ENCODE measurements around the gene IZUMO1R.
"Not testable (repeated sequence)": the region's sequence is repeated elsewhere in the genome, so short reads cannot be mapped to it uniquely, and the experiment has no call there.

IZUMO1R gene

GRCh38 chr11:94303966-94304958 lies at the start of gene IZUMO1R:
TSS of gene IZUMO1R (plus strand) at chr11:94304580. CDS start at chr11:94305637, 1,057 bp downstream.
- DNase-seq: peak; percentile 63

- DNase-seq: no peak
Observed at GRCh38 chr11:94271885-94272372, 32.5 kb upstream of the IZUMO1R start.

GRCh38 chr11:94272738-94273313 lies 31.6 kb upstream of the IZUMO1R start:
- no peak for DNase-seq

GRCh38 chr11:94275961-94276360 lies 28.4 kb upstream of the IZUMO1R start:
- DNase-seq: no peak

GRCh38 chr11:94276943-94277342 lies 27.4 kb upstream of the IZUMO1R start:
- no peak for DNase-seq

GRCh38 chr11:94278207-94278606 lies 26.2 kb upstream of the IZUMO1R start:
- DNase-seq: not testable (repeated sequence)

- DNase-seq: no peak
Observed at GRCh38 chr11:94279996-94280395, 24.4 kb upstream of the IZUMO1R start.

GRCh38 chr11:94281324-94281723 lies 23.1 kb upstream of the IZUMO1R start:
- peak; percentile 29 for DNase-seq

GRCh38 chr11:94283678-94284077 lies 20.7 kb upstream of the IZUMO1R start:
- DNase-seq: no peak

GRCh38 chr11:94295534-94295933 lies 8.8 kb upstream of the IZUMO1R start:
- no peak for DNase-seq

GRCh38 chr11:94297985-94298576 lies 6.3 kb upstream of the IZUMO1R start:
- DNase-seq: no peak

- DNase-seq: peak; percentile 15
Observed at GRCh38 chr11:94302776-94303175, 1.6 kb upstream of the IZUMO1R start.

GRCh38 chr11:94305146-94305545 lies 766 bp downstream of the IZUMO1R start:
- no peak for DNase-seq

- no peak for DNase-seq
Observed at GRCh38 chr11:94307101-94307791, 2.9 kb downstream of the IZUMO1R start.

- DNase-seq: no peak
Observed at GRCh38 chr11:94308024-94308423, 3.6 kb downstream of the IZUMO1R start.

- DNase-seq: no peak
Observed at GRCh38 chr11:94309757-94310156, 5.4 kb downstream of the IZUMO1R start.

- DNase-seq: no peak
Observed at GRCh38 chr11:94310191-94310875, 6.0 kb downstream of the IZUMO1R start.

GRCh38 chr11:94312339-94312738 lies 8.0 kb downstream of the IZUMO1R start:
- no peak for DNase-seq

GRCh38 chr11:94314064-94314463 lies 9.7 kb downstream of the IZUMO1R start:
- DNase-seq: no peak

GRCh38 chr11:94315664-94316063 lies 11.3 kb downstream of the IZUMO1R start:
- DNase-seq: no peak

- no peak for DNase-seq
Observed at GRCh38 chr11:94322501-94322900, 18.1 kb downstream of the IZUMO1R start.

GRCh38 chr11:94325681-94326080 lies 21.3 kb downstream of the IZUMO1R start:
- no peak for DNase-seq

Data from eye (tissue), 1 donor.